HG03039 (cell line): Measurements from ENCODE around the gene SPSB2.
"Not testable (repeated sequence)": the region's sequence is repeated elsewhere in the genome, so short reads cannot be mapped to it uniquely, and the experiment has no call there.

Experiments
- ATAC-seq: cut with Tn5 transposase; IDR thresholded peaks from one replicate; pipeline ENCODE4 v1.9.1; 2021; ENCODE audit warnings: mild to moderate bottlenecking, moderate library complexity; ENCODE audit not compliant: unreplicated experiment

SPSB2 gene

GRCh38 chr12:6873094-6874014 lies at the start of gene SPSB2:
Gene SPSB2 (minus strand): TSS chr12:6873303. CDS start chr12:6872901, 402 bp downstream.
- ATAC-seq = peak; percentile 78

GRCh38 chr12:6921996-6922946 lies 49.2 kb upstream of the SPSB2 start:
- no peak for ATAC-seq

GRCh38 chr12:6921539-6921938 lies 48.4 kb upstream of the SPSB2 start:
- ATAC-seq = no peak

GRCh38 chr12:6919588-6919987 lies 46.5 kb upstream of the SPSB2 start:
- no peak for ATAC-seq

- no peak for ATAC-seq
Measured at GRCh38 chr12:6917491-6918231, 44.6 kb upstream of the SPSB2 start.

GRCh38 chr12:6916426-6917200 lies 43.5 kb upstream of the SPSB2 start:
- ATAC-seq = no peak

GRCh38 chr12:6915789-6916285 lies 42.7 kb upstream of the SPSB2 start:
- ATAC-seq = no peak

- ATAC-seq = no peak
Measured at GRCh38 chr12:6914947-6915788, 42.1 kb upstream of the SPSB2 start.

- ATAC-seq = peak; percentile 47
Measured at GRCh38 chr12:6914246-6914946, 41.3 kb upstream of the SPSB2 start, which contains the start of gene ENO2. Gene ENO2 (plus strand): TSS chr12:6914580. CDS start chr12:6915833, 1,253 bp downstream.

- ATAC-seq = no peak
Measured at GRCh38 chr12:6912164-6912935, 39.2 kb upstream of the SPSB2 start.

GRCh38 chr12:6909421-6910145 lies 36.5 kb upstream of the SPSB2 start:
- no peak for ATAC-seq

- not testable (repeated sequence) for ATAC-seq
Measured at GRCh38 chr12:6908141-6908540, 35.0 kb upstream of the SPSB2 start.

GRCh38 chr12:6905414-6906040 lies 32.4 kb upstream of the SPSB2 start:
- no peak for ATAC-seq

GRCh38 chr12:6904280-6905276 lies 31.5 kb upstream of the SPSB2 start, which contains the start of gene LRRC23:
Gene LRRC23 (plus strand): TSS chr12:6904822. CDS start chr12:6905634, 812 bp downstream.
- ATAC-seq = peak; percentile 94

GRCh38 chr12:6903722-6904121 lies 30.6 kb upstream of the SPSB2 start:
- no peak for ATAC-seq
